HG03103 (cell line): Measurements from ENCODE around the gene AUTS2.

Source experiments
- ATAC-seq: cut with Tn5 transposase; IDR thresholded peaks from one replicate; pipeline ENCODE4 v1.9.1; 2021; ENCODE audit warnings: low read depth; ENCODE audit not compliant: unreplicated experiment

AUTS2 gene

GRCh38 chr7:70835658-70836057 is 1237.4 kb downstream of the AUTS2 start:
- ATAC-seq, result no peak

- no peak for ATAC-seq
Measured at GRCh38 chr7:70836279-70836678, 1238.0 kb downstream of the AUTS2 start.

GRCh38 chr7:70836946-70837345 is 1238.7 kb downstream of the AUTS2 start:
- no peak for ATAC-seq

DNA sequence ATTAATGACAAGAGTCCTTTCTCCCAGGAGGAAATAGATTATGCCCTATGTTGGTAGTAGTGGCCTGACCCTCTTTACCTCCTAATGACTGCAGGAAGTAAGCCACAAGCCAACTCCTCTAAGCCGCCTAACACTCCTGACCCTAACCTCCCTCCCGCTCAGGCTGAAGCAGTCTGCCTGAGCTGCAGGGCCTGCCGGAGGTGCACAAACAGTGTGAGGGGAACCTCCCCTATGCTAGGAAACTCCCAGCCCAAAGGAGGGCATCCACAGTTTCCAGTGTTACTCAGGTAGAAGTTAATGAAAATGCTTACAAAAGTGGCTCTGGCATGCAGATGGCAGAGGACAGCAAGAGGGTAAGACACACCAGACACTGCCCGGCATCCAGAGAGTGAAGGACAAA is 1239.3 kb downstream of the AUTS2 start:
- no peak for ATAC-seq

DNA sequence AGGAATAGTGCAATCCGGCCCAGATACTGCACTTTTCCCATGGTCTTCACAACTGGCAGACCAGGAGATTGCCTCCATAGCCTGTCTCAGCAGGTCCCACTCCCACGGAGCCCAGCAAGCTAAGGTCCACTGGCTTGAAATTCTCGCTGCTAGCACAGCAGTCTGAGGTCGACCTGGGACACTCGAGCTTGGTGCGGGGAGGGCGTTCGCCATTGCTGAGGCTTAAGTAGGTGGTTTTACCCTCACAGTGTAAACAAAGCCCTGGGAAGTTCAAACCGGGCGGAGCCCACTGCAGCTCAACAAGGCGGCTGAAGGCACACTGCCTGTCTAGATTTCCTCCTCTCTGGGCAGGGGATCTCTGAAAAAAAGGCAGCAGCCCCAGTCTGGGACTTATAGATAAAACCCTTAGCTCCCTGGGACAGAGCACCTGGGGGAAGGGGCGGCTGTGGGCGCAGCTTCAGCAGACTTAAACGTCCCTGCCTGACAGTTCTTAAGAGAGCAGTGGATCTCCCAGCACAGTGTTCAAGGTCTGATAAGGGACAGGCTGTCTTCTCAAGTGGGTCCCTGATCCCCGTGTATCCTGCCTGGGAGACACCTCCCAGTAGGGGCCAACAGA is 1240.1 kb downstream of the AUTS2 start:
- ATAC-seq, result no peak
